ENCODE measurements around the gene ZNF823. TPM values are rescaled to one million over a fixed set of nuclear protein-coding genes. Genes with fewer than 3 reads are reported as not detected.

ZNF823 gene
- total and polyA plus RNA-seq, 9 of the 15 experiments (the other 6 are each of a cell fraction or from before 2014, with no cell fraction given) = 4.0 to 13.4 (median 6.1) TPM

DNA sequence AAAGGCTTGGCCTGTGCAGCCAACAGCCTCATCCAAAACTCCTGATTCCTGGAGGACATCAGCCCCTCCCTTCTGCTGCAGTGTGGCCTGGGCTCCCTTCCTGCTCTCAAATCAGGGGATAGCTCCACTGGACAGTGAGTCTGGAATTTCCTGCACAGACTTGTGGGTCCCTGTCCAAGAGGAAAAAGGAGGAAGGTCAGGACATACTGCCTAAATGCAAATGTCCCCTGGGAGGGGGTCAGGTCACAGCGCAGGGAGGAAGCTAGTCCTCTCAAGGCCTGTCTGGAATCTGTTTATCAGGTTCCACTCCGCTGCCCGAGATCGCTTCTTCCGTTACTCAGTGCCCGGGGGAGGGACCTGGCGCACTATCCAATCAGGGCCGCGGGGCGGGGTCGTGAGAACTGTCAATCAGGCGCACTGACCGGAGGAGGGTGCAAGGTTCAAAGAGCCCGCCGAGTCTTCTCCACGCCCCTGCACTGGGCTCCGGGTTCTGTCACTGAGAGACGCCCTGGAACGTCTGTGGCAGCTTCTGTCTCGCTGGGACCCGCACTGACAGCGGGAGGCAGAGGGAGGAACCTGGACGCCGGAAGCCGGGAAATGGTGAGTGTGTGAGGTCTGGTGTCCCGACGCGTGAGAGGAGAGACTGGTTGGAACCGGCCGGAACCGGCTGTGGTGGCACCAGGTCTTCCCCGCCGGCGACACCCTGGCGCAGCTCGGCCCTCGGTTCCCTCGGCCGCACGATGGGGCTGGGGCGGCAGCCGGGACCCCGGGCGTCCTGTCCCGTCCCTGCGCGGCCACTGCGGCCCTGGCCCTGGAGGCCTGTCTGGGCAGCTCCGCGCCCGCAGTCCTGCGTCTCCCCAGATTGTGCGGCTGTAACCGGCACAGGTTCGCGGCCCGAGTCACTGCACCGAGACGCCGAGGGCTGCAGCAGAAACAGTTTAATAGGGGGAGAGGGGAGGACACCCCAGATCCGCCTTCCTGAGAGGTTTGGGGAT, 28.1 kb upstream of the ZNF823 start, which contains the start of gene ZNF441 (continued):
- TF ChIP-seq MNT (conservative IDR thresholded peaks at IDR 0.05) = peak in 1 of 2 experiments; percentile 61; a peak in 3 of 4 replicates
- TF ChIP-seq TGIF2 (CRISPR knock-in tag; IDR thresholded peaks at IDR 0.05) = no peak
- no peak for TF ChIP-seq TEAD4 (IDR thresholded peaks at IDR 0.05; ENCODE audit: low read length)
- no peak for TF ChIP-seq TEAD4 (CRISPR knock-in tag; IDR thresholded peaks at IDR 0.05; ENCODE audit: borderline replicate concordance)
- TF ChIP-seq MEIS2 (IDR thresholded peaks at IDR 0.05; ENCODE audit: partially characterized antibody) = peak; percentile 86
- TF ChIP-seq ZNF586 (CRISPR knock-in tag; conservative IDR thresholded peaks at IDR 0.05) = no peak
- no peak for TF ChIP-seq POLR3G (IDR thresholded peaks at IDR 0.05; ENCODE audit: extremely low read depth, insufficient read length, insufficient replicate concordance)
- TF ChIP-seq BRD4 (IDR thresholded peaks at IDR 0.05) = 0 out of 2 replicates have a peak, but pooled peaks have one; percentile 53
- TF ChIP-seq MYNN (IDR thresholded peaks at IDR 0.05) = peak; percentile 25; the same call in 1 of the 2 replicates
- TF ChIP-seq MYNN (CRISPR knock-in tag; IDR thresholded peaks at IDR 0.05) = no peak
- no peak for TF ChIP-seq SMC3 (conservative IDR thresholded peaks at IDR 0.05; ENCODE audit: insufficient read depth, low read depth, low read length)
- TF ChIP-seq, protein P1, sequence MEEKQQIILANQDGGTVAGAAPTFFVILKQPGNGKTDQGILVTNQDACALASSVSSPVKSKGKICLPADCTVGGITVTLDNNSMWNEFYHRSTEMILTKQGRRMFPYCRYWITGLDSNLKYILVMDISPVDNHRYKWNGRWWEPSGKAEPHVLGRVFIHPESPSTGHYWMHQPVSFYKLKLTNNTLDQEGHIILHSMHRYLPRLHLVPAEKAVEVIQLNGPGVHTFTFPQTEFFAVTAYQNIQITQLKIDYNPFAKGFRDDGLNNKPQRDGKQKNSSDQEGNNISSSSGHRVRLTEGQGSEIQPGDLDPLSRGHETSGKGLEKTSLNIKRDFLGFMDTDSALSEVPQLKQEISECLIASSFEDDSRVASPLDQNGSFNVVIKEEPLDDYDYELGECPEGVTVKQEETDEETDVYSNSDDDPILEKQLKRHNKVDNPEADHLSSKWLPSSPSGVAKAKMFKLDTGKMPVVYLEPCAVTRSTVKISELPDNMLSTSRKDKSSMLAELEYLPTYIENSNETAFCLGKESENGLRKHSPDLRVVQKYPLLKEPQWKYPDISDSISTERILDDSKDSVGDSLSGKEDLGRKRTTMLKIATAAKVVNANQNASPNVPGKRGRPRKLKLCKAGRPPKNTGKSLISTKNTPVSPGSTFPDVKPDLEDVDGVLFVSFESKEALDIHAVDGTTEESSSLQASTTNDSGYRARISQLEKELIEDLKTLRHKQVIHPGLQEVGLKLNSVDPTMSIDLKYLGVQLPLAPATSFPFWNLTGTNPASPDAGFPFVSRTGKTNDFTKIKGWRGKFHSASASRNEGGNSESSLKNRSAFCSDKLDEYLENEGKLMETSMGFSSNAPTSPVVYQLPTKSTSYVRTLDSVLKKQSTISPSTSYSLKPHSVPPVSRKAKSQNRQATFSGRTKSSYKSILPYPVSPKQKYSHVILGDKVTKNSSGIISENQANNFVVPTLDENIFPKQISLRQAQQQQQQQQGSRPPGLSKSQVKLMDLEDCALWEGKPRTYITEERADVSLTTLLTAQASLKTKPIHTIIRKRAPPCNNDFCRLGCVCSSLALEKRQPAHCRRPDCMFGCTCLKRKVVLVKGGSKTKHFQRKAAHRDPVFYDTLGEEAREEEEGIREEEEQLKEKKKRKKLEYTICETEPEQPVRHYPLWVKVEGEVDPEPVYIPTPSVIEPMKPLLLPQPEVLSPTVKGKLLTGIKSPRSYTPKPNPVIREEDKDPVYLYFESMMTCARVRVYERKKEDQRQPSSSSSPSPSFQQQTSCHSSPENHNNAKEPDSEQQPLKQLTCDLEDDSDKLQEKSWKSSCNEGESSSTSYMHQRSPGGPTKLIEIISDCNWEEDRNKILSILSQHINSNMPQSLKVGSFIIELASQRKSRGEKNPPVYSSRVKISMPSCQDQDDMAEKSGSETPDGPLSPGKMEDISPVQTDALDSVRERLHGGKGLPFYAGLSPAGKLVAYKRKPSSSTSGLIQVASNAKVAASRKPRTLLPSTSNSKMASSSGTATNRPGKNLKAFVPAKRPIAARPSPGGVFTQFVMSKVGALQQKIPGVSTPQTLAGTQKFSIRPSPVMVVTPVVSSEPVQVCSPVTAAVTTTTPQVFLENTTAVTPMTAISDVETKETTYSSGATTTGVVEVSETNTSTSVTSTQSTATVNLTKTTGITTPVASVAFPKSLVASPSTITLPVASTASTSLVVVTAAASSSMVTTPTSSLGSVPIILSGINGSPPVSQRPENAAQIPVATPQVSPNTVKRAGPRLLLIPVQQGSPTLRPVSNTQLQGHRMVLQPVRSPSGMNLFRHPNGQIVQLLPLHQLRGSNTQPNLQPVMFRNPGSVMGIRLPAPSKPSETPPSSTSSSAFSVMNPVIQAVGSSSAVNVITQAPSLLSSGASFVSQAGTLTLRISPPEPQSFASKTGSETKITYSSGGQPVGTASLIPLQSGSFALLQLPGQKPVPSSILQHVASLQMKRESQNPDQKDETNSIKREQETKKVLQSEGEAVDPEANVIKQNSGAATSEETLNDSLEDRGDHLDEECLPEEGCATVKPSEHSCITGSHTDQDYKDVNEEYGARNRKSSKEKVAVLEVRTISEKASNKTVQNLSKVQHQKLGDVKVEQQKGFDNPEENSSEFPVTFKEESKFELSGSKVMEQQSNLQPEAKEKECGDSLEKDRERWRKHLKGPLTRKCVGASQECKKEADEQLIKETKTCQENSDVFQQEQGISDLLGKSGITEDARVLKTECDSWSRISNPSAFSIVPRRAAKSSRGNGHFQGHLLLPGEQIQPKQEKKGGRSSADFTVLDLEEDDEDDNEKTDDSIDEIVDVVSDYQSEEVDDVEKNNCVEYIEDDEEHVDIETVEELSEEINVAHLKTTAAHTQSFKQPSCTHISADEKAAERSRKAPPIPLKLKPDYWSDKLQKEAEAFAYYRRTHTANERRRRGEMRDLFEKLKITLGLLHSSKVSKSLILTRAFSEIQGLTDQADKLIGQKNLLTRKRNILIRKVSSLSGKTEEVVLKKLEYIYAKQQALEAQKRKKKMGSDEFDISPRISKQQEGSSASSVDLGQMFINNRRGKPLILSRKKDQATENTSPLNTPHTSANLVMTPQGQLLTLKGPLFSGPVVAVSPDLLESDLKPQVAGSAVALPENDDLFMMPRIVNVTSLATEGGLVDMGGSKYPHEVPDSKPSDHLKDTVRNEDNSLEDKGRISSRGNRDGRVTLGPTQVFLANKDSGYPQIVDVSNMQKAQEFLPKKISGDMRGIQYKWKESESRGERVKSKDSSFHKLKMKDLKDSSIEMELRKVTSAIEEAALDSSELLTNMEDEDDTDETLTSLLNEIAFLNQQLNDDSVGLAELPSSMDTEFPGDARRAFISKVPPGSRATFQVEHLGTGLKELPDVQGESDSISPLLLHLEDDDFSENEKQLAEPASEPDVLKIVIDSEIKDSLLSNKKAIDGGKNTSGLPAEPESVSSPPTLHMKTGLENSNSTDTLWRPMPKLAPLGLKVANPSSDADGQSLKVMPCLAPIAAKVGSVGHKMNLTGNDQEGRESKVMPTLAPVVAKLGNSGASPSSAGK (IDR thresholded peaks at IDR 0.05) = peak; percentile 79
- TF ChIP-seq NFE2L1 (tag; IDR thresholded peaks at IDR 0.05; ENCODE audit: borderline replicate concordance, low read depth) = no peak

Data from K562 (cell line).